Kidney (tissue), 14 donors: ENCODE measurements around the gene COG2. TPM values are rescaled to one million over a fixed set of nuclear protein-coding genes. Genes with fewer than 3 reads are reported as not detected.

ENCODE experiments used
- DNase-seq, 5 donors: peaks; one replicate each; pipeline ENCODE4 v3.0.0-alpha.2; 2013 to 2020
- FAIRE-seq: peaks from 2 replicates; lab custom pipeline; 2012; peaks lifted over from hg19 to GRCh38; lab: Jason Lieb, UNC
- H3K27ac ChIP-seq, 2 donors: one replicate each; pipeline ENCODE4 v1.7.0; 2013; ENCODE audit warnings: low read depth in 2 of 2, low read length in 2 of 2, inconsistent platforms in 1 of 2
- H3K27me3 ChIP-seq: one replicate; pipeline ENCODE4 v1.7.1; 2013; ENCODE audit warnings: low read length, inconsistent platforms; ENCODE audit not compliant: control insufficient read depth, insufficient read depth
- H3K36me3 ChIP-seq, 3 donors: one replicate each; pipeline versions ENCODE4 v1.7.0 to v1.7.1; 2013; ENCODE audit warnings: low read length in 3 of 3, control low read depth in 1 of 3, inconsistent platforms in 1 of 3; ENCODE audit not compliant: insufficient read depth in 3 of 3, control insufficient read depth in 2 of 3
- H3K4me1 ChIP-seq, 3 donors: one replicate each; pipeline versions ENCODE4 v1.7.0 to v1.7.1; 2013; ENCODE audit warnings: low read length in 3 of 3, inconsistent platforms in 1 of 3, low read depth in 1 of 3; ENCODE audit not compliant: control insufficient read depth in 2 of 3, insufficient read depth in 2 of 3
- H3K4me3 ChIP-seq, 3 donors: one replicate each; pipeline versions ENCODE4 v1.7.0 to v1.8.1; 2013; ENCODE audit warnings: low read length in 3 of 3, control low read depth in 1 of 3, inconsistent platforms in 1 of 3
- H3K9ac ChIP-seq, 3 donors: one replicate each; pipeline versions ENCODE4 v1.7.0 to v1.7.1; 2013; ENCODE audit warnings: low read length in 3 of 3, control low read depth in 1 of 3, inconsistent platforms in 1 of 3
- H3K9me3 ChIP-seq, 3 donors: one replicate each; pipeline versions ENCODE4 v1.7.0 to v1.7.1; 2013; ENCODE audit warnings: low read length in 3 of 3, control low read depth in 1 of 3, inconsistent platforms in 1 of 3; ENCODE audit not compliant: control insufficient read depth in 2 of 3, insufficient read depth in 1 of 3
- intact Hi-C: fragments of 100-400 bp; cut with DNase I; formaldehyde crosslinking; loops from one replicate; pipeline ENCODE4 v1.11.1; 2022
- polyA plus RNA-seq: library from polyadenylated mRNA; stranded (reverse); fragments of 350-450 nt; fragmentation: Illumina TruSeq; extraction: RNeasy Lipid Tissue Mini Kit (QIAGEN cat#74804); gene quantifications from one replicate; pipeline ENCODE4 v1.2.3, GENCODE V29; 2014; ENCODE audit warnings: low read depth, low replicate concordance; ENCODE audit not compliant: insufficient read depth
- total RNA-seq: library from RNA; stranded (reverse); fragmentation: NEBNext Ultra II Directional; extraction: Animal tissue kit (Norgen Biotek cat#: 25700); gene quantifications from one replicate; pipeline ENCODE4 v1.2.1, GENCODE V29; 2021
- TF ChIP-seq, protein P1 (sequence below): IDR thresholded peaks from 3 replicates; pipeline ENCODE4 v1.5.1; 2012; ENCODE audit warnings: mild to moderate bottlenecking, moderate library complexity, borderline replicate concordance; ENCODE audit not compliant: insufficient read depth; ENCODE audit errors: extremely low read depth
- donor health status: control.
- donor health status: control.
- donor health status: control.
- donor health status: control.
- donor health status: control.
- donor health status: DM: yes; HTN: yes; CAD: no.
- donor health status: Normal renal cell carcinoma (clear cell type).

COG2 gene
- total and polyA plus RNA-seq, 2 donors from 2014 or later = 17.9 to 30.7 TPM

DNA sequence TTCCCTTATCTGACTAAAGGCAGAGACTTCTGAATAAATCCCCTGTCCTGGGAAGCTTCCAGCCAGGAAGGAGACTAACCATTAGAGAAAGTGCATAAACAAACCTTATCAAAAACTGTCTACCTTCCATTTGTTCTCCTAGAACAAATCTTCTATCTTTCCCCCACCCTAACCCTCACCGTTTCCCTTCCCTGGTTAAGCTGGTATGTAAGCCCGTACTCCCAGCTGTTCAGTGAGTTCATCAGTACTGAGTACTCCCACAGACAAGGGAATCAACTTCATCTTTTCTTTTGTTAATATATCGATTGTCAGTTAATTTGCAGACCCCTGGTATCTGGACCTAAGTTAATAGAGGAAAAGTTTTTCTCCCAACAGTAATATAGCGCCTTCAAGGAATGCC, 20.1 kb upstream of the COG2 start:
- no peaks in the 10 kb centered on the region for H3K4me1 ChIP-seq
- FAIRE-seq = no peak
- DNase-seq = no peak
- H3K9ac ChIP-seq = no peak overlapping the region
- intact Hi-C loops = no loop called here
- no peak overlapping the region for H3K4me3 ChIP-seq
- H3K27ac ChIP-seq = no peak overlapping the region
- H3K9me3 ChIP-seq = no peaks in the 10 kb centered on the region
- TF ChIP-seq, protein P1, sequence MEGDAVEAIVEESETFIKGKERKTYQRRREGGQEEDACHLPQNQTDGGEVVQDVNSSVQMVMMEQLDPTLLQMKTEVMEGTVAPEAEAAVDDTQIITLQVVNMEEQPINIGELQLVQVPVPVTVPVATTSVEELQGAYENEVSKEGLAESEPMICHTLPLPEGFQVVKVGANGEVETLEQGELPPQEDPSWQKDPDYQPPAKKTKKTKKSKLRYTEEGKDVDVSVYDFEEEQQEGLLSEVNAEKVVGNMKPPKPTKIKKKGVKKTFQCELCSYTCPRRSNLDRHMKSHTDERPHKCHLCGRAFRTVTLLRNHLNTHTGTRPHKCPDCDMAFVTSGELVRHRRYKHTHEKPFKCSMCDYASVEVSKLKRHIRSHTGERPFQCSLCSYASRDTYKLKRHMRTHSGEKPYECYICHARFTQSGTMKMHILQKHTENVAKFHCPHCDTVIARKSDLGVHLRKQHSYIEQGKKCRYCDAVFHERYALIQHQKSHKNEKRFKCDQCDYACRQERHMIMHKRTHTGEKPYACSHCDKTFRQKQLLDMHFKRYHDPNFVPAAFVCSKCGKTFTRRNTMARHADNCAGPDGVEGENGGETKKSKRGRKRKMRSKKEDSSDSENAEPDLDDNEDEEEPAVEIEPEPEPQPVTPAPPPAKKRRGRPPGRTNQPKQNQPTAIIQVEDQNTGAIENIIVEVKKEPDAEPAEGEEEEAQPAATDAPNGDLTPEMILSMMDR = no peak
- H3K27me3 ChIP-seq = no peaks in the 10 kb centered on the region
- H3K36me3 ChIP-seq = no peaks in the 10 kb centered on the region

DNA sequence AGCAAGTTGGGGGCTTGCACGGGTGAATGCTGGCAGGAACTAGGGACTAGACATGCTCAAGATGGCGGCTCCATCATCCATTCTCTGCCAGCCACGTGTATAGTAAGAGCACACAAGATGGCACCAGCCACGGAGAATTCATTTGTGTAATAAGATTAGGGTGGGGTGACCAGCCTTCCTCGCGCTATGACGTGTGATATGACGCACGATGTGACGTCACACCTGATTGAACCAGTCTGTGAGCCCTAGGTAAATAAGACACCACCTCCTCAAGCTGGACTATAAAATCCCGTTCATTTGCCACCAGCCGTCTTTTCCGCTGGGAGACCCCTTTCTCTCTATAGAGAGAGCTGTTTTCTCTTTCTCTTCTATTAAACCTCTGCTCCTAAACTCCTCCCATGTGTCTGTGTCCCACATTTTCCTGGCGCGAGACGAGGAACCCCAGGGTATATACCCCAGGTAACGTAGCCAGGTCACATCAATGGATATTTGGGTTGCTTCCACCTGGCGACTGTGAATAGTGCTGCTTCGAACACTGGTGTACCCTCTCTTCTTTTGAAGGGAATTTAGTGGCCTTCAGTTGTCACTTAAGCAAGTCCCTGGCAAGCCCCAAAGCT, 18.1 kb upstream of the COG2 start:
- no peak for DNase-seq
- intact Hi-C loops = no loop called here
- no peak for FAIRE-seq
- no peaks in the 10 kb centered on the region for H3K27me3 ChIP-seq
- no peak overlapping the region for H3K9ac ChIP-seq
- no peaks in the 10 kb centered on the region for H3K4me1 ChIP-seq
- H3K36me3 ChIP-seq = no peaks in the 10 kb centered on the region
- H3K4me3 ChIP-seq = no peak overlapping the region
- H3K9me3 ChIP-seq = no peaks in the 10 kb centered on the region
- no peak overlapping the region for H3K27ac ChIP-seq
- TF ChIP-seq, protein P1 = no peak

DNA sequence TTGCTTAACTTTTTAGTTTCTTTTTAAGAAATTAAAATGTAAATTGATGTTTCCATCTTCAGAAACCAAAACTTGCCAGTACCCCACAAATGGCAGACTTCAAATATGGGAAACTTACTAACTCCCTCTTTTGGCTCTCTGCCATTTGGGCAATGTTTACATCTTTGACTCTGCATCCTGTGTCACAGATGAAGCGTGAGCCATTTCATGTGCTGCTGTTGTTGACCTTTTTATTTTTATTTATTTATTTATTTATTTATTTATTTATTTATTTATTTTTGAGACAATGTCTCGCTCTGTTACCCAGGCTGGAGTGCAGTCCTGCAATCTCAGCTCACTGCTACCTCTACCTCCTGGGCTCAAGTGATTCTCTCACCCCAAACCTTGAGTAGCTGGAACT, 16.0 kb upstream of the COG2 start:
- H3K27me3 ChIP-seq = no peaks in the 10 kb centered on the region
- no peaks in the 10 kb centered on the region for H3K9me3 ChIP-seq
- FAIRE-seq = no peak
- no peak overlapping the region for H3K4me3 ChIP-seq
- H3K4me1 ChIP-seq = no peaks in the 10 kb centered on the region
- no peaks in the 10 kb centered on the region for H3K36me3 ChIP-seq
- no peak overlapping the region for H3K9ac ChIP-seq
- DNase-seq = no peak
- intact Hi-C loops = no loop called here
- H3K27ac ChIP-seq = no peak overlapping the region
- TF ChIP-seq, protein P1 = no peak

DNA sequence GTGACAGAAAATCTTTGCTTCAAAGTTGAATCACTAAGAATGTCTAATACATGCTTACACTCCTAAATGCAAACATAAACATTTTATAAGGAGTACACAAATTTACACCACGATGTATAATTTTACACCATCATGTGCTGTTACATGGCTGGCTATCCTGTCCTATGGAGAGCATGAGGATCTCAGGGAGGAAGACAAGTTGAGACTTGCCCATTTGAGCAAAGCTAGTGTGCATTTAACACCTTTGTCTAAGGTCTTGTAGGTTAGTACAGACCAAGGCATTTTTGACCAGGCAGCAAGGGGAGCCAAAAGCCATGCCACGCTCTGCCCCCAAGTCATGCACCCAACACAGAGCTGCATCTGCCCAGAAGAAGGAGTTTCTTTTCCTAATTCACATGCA, 14.5 kb upstream of the COG2 start:
- Histone ChIP-seq H3K27ac (no peak overlapping the region), H3K9me3 (no peaks in the 10 kb centered on the region), H3K4me3 (no peak overlapping the region), H3K9ac (no peak overlapping the region), H3K4me1 (no peaks in the 10 kb centered on the region), H3K27me3 (no peaks in the 10 kb centered on the region), H3K36me3 (no peaks in the 10 kb centered on the region)
- intact Hi-C loops = no loop called here
- DNase-seq (no peak), FAIRE-seq (no peak)
- TF ChIP-seq, protein P1 = no peak
